HG03103 (cell line): ENCODE data around the gene RXFP1.
A peak's percentile ranks its signal among the peaks of the same experiment; 100 is the strongest.

Source experiments
- ATAC-seq: cut with Tn5 transposase; IDR thresholded peaks from one replicate; pipeline ENCODE4 v1.9.1; 2021; ENCODE audit warnings: low read depth; ENCODE audit not compliant: unreplicated experiment

The RXFP1 gene

DNA sequence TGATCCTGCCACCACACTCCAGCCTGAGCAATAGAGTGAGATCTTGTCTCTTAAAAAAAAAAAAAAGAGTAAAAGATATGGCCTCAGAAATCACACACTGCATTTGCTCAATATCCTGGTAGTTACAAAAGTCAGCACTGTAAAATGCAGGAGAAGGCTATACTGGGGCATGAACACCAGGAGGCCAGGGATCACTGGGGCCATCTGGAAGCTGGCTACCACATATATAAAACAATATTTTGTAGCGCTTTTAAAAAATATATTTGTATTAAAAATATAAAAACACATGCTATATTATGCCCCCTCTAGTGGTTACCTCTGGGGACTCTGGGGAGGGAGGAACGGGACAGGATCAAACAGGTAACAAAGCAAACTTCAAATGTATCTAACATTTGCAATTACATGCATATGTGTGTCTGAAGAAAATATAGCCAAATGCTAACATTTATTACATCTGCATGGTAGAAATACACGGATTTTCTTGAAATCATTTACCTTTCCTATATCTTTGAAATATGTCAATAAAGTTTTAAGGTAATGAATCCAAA, 146.0 kb downstream of the RXFP1 start:
- no peak for ATAC-seq

- ATAC-seq = no peak
Measured at GRCh38 chr4:158669310-158669709, 147.6 kb downstream of the RXFP1 start.

GRCh38 chr4:158670975-158671664, 149.4 kb downstream of the RXFP1 start:
- ATAC-seq = peak; percentile 17

- ATAC-seq = peak; percentile 0
Measured at GRCh38 chr4:158671665-158671914, 149.9 kb downstream of the RXFP1 start, which contains the start of gene C4orf46. TSS of gene C4orf46 (minus strand) at chr4:158671887. CDS start at chr4:158671801, 86 bp downstream.

DNA sequence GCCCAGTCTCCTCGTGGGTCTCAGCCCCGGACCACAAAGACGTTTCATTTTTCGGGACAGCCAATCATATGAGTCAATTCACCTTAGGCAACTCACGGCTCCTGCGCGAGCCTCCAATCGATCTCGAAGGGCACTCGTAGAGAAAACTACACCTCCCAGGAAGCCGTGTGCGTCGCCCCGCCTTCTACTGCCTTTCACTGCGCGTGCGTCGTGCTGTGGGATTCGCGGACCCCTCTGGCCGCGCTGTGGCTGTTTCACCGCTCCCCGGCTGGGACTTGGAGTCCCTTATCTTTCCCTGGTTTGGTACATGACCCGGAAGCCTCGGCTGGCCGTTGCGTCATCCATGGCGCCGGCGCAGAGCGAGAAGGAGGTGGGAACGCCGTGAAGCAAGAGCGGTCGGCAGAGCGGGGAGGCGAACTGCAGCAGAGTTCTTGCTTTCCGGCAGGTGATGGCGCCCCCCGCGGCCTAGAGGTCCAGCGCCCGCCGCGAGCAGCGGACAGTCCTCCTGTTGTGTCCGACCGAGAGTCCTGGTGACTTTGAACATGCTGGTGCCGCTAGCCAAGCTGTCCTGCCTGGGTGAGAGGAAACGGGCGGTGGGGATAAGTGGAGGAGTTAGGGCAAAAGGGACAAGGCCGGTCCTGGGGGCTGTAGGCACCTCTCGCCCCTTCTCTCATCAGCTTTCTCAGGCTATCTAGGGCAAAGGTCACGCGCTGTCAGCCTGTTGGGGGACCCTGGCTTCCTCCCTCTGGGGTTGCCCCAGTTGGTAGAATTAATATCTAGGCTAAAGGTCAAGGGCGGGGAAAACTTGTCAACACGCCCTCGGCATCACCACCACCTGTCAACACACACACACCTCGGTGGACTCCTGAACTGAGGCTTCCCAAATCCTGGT, 150.5 kb downstream of the RXFP1 start, which contains the start of gene ETFDH:
Gene ETFDH, plus strand, starts transcription at position 382 of the 892 bp plus-strand sequence. Its CDS starts 161 bp downstream, at position 543.
- peak; percentile 81 for ATAC-seq

DNA sequence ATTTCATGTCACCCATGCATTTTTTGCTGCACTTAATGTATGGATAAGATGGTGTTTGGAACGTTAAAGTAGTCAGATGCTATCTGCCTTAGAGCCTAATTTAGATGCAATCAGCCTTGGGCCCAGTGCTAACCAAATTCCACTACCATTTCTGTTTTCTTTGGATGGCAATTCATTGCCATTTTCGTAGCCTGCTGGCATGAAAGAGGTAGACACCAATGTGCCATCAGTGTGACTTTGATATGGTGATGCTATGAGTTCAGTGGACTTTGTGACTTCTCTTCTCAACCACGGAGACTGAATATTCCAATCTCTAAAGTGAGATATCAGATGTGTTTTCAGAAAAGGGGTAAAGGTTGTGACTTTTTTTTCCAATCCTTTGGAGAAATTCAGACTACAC, 152.0 kb downstream of the RXFP1 start:
- no peak for ATAC-seq

DNA sequence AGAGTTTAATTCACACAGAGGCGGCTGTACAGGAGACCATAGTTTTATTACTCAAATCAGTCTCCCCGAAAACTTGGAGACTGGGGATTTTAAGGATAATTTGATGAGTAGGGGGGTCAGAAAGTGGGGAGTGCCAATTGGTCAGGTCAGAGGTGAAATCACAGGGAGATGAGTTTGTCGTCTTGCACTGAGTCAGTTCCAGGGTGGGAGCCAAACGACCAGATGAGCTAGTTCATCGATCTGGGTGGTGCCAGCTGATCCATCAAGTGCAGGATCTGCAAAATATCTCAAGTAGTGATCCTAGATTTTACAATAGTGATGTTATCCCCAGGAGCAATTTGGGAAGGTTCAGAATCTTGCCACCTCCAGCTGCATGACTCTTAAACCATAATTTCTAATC, 154.4 kb downstream of the RXFP1 start:
- no peak for ATAC-seq

DNA sequence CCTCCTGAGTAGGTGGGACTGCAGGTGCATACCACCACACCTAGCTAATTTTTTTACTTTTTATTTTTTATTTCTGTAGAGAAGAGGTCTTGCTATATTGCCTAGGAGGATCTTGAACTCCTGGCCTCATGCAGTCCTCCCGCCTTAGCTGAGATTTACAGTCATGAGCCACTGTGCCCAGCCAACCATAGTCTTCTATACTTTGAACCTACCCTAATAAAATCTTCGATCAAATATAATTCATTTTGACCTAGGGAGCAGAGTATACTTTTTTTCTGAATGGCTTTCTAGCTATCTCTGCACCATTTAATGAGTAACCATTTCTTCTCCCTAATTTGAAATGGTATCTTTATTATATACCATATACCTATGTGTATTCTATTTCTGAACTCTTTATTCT, 157.1 kb downstream of the RXFP1 start:
- no peak for ATAC-seq

GRCh38 chr4:158681629-158682028, 159.9 kb downstream of the RXFP1 start:
- no peak for ATAC-seq

DNA sequence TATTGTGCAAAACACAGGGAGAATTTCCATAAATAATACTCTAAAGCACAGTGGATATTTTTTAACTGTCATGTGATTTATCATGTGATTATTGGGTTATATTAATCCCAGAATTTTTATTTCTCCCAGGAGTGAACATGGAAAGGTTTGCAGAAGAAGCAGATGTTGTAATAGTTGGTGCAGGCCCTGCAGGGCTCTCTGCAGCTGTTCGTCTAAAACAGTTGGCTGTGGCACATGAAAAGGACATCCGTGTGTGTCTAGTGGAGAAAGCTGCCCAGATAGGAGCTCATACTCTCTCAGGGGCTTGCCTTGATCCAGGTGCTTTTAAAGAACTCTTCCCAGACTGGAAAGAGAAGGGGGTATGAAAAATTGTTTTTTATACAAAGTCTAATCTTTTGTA, 160.4 kb downstream of the RXFP1 start:
- no peak for ATAC-seq

DNA sequence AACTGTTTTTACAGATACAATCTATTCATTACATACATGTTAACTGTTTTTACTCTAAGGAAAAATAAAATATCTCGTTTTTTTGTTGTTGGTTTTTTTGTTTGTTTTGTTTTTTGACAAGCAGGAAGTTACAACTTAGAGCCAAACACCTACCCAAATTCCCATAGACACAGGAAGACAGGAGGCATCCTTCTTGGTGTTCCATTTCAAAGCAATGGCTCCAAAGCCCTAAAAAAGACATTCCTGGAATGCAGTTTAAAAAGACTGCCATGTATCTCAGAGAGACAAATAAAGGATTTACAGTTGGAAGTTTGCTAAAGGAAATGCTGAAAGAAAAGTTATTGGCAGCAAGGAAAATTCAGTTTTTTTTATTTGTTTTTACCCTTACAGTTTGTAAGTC, 167.1 kb downstream of the RXFP1 start:
- ATAC-seq = no peak
